ENCODE data around the gene REEP6. TPM values are rescaled to one million over a fixed set of nuclear protein-coding genes. Genes with fewer than 3 reads are reported as not detected.

REEP6 gene
- polyA plus RNA-seq, 4 donors = 167 to 363 (median 244) TPM

DNA sequence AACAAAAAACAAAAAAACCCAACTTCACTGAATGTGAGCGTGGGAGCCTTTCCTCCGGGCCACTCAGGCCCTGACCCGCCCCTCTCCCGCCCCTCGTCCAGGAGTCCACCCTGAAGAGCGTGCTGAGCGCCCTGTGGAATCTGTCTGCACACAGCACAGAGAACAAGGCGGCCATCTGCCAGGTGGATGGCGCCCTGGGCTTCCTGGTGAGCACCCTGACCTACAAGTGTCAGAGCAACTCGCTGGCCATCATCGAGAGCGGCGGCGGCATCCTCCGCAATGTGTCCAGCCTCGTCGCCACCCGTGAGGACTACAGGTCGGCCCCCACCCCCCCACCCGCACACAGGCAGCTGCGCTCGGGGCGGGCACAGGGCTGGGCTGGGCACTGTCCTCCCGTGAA is 29.1 kb upstream of the REEP6 start:
- no peak for FAIRE-seq
- Histone ChIP-seq H3K27me3 (ENCODE audit: control insufficient read depth in 3 of 3, insufficient read depth in 3 of 3, low read length in 3 of 3) (peaks cover 7 to 53% (median 18%) of the 10 kb centered on the region in 3 donors), H3K4me3 (ENCODE audit: low read depth in 1 of 3, low read length in 3 of 3) (no peak overlapping the region), H3K9me3 (ENCODE audit: control insufficient read depth in 2 of 2, insufficient read depth in 1 of 2, low read depth in 1 of 2, low read length in 1 of 2) (no peaks in the 10 kb centered on the region), H3K4me1 (ENCODE audit: control insufficient read depth in 3 of 3, insufficient read depth in 2 of 3, low read depth in 1 of 3, low read length in 2 of 3) (peaks cover 0 to 7% (median 0%) of the 10 kb centered on the region in 3 donors), H3K27ac (ENCODE audit: low read depth in 1 of 3, low read length in 2 of 3) (no peak overlapping the region), H3K36me3 (ENCODE audit: control insufficient read depth in 3 of 3, insufficient read depth in 2 of 3, low read depth in 1 of 3, low read length in 3 of 3) (peaks cover 0 to 18% (median 0%) of the 10 kb centered on the region in 3 donors)
- WGBS, 3 donors = 91 to 95% (median 92%) methylated on average over 24 of the region's 24 CpGs
- DNase-seq = no peak

DNA sequence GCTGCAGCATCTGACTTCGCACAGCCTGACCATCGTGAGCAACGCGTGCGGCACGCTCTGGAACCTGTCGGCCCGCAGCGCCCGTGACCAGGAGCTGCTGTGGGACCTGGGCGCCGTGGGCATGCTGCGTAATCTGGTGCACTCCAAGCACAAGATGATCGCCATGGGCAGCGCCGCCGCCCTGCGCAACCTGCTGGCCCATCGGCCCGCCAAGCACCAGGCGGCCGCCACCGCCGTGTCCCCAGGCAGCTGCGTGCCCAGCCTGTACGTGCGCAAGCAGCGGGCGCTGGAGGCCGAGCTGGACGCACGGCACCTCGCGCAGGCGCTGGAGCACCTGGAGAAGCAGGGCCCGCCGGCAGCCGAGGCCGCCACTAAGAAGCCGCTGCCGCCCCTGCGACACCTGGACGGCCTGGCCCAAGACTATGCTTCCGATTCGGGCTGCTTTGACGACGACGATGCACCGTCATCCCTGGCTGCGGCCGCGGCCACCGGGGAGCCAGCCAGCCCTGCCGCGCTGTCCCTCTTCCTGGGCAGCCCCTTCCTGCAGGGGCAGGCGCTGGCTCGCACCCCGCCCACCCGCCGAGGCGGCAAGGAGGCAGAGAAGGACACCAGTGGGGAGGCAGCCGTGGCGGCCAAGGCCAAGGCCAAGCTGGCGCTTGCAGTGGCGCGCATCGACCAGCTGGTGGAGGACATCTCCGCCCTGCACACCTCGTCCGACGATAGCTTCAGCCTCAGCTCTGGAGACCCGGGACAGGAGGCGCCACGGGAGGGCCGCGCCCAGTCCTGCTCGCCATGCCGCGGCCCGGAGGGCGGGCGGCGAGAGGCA is 25.6 kb upstream of the REEP6 start:
- peak overlapping the region in 1 of 3 donors; percentile 35 for H3K4me3 ChIP-seq (ENCODE audit: low read depth in 1 of 3, low read length in 3 of 3)
- DNase-seq = peak; percentile 81 to 85
- peaks cover 5 to 24% (median 8%) of the 10 kb centered on the region in 3 donors for H3K4me1 ChIP-seq (ENCODE audit: control insufficient read depth in 3 of 3, insufficient read depth in 2 of 3, low read depth in 1 of 3, low read length in 2 of 3)
- 31 to 40% (median 32%) methylated on average over 63 to 83 of the region's 83 CpGs for WGBS, 3 donors
- H3K27ac ChIP-seq (ENCODE audit: low read depth in 1 of 3, low read length in 2 of 3) = no peak overlapping the region
- peaks cover 27 to 54% (median 36%) of the 10 kb centered on the region in 3 donors for H3K27me3 ChIP-seq (ENCODE audit: control insufficient read depth in 3 of 3, insufficient read depth in 3 of 3, low read length in 3 of 3)
- peaks cover 0 to 11% (median 0%) of the 10 kb centered on the region in 3 donors for H3K36me3 ChIP-seq (ENCODE audit: control insufficient read depth in 3 of 3, insufficient read depth in 2 of 3, low read depth in 1 of 3, low read length in 3 of 3)
- H3K9me3 ChIP-seq (ENCODE audit: control insufficient read depth in 2 of 2, insufficient read depth in 1 of 2, low read depth in 1 of 2, low read length in 1 of 2) = no peaks in the 10 kb centered on the region
- no peak for FAIRE-seq

DNA sequence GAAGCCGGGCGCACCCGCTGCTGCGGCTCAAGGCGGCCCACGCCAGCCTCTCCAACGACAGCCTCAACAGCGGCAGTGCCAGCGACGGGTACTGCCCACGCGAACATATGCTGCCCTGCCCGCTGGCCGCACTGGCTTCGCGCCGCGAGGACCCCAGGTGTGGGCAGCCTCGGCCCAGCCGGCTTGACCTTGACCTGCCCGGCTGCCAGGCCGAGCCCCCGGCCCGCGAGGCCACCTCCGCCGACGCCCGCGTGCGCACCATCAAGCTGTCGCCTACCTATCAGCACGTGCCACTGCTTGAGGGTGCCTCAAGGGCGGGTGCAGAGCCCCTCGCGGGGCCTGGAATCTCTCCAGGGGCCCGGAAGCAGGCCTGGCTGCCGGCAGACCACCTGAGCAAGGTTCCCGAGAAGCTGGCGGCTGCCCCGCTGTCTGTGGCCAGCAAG is 24.9 kb upstream of the REEP6 start:
- H3K4me3 ChIP-seq (ENCODE audit: low read depth in 1 of 3, low read length in 3 of 3) = no peak overlapping the region
- DNase-seq = no peak
- FAIRE-seq = no peak
- 37 to 45% (median 42%) methylated on average over 31 to 41 of the region's 41 CpGs for WGBS, 3 donors
- peaks cover 5 to 29% (median 8%) of the 10 kb centered on the region in 3 donors for H3K4me1 ChIP-seq (ENCODE audit: control insufficient read depth in 3 of 3, insufficient read depth in 2 of 3, low read depth in 1 of 3, low read length in 2 of 3)
- H3K36me3 ChIP-seq (ENCODE audit: control insufficient read depth in 3 of 3, insufficient read depth in 2 of 3, low read depth in 1 of 3, low read length in 3 of 3) = peaks cover 0 to 5% (median 0%) of the 10 kb centered on the region in 3 donors
- H3K9me3 ChIP-seq (ENCODE audit: control insufficient read depth in 2 of 2, insufficient read depth in 1 of 2, low read depth in 1 of 2, low read length in 1 of 2) = no peaks in the 10 kb centered on the region
- no peak overlapping the region for H3K27ac ChIP-seq (ENCODE audit: low read depth in 1 of 3, low read length in 2 of 3)
- peaks cover 30 to 59% (median 38%) of the 10 kb centered on the region in 3 donors for H3K27me3 ChIP-seq (ENCODE audit: control insufficient read depth in 3 of 3, insufficient read depth in 3 of 3, low read length in 3 of 3)

DNA sequence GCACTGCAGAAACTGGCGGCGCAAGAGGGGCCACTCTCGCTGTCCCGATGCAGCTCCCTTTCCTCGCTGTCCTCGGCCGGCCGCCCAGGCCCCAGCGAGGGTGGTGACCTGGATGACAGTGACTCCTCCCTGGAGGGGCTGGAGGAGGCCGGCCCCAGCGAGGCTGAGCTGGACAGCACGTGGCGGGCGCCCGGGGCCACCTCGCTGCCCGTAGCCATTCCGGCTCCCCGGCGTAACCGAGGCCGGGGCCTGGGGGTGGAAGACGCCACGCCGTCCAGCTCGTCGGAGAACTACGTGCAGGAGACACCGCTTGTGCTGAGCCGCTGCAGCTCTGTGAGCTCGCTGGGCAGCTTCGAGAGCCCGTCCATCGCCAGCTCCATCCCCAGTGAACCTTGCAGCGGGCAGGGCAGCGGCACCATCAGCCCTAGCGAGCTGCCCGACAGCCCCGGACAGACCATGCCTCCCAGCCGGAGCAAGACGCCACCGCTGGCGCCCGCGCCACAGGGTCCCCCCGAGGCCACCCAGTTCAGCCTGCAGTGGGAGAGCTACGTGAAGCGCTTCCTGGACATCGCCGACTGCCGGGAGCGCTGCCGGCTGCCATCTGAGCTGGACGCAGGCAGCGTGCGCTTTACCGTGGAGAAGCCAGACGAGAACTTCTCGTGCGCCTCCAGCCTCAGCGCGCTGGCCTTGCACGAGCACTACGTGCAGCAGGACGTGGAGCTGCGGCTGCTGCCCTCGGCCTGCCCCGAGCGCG is 24.3 kb upstream of the REEP6 start:
- Histone ChIP-seq H3K4me3 (ENCODE audit: low read depth in 1 of 3, low read length in 3 of 3) (no peak overlapping the region), H3K27me3 (ENCODE audit: control insufficient read depth in 3 of 3, insufficient read depth in 3 of 3, low read length in 3 of 3) (peaks cover 33 to 65% (median 41%) of the 10 kb centered on the region in 3 donors), H3K36me3 (ENCODE audit: control insufficient read depth in 3 of 3, insufficient read depth in 2 of 3, low read depth in 1 of 3, low read length in 3 of 3) (peaks cover 0 to 3% (median 0%) of the 10 kb centered on the region in 3 donors), H3K27ac (ENCODE audit: low read depth in 1 of 3, low read length in 2 of 3) (no peak overlapping the region), H3K9me3 (ENCODE audit: control insufficient read depth in 2 of 2, insufficient read depth in 1 of 2, low read depth in 1 of 2, low read length in 1 of 2) (no peaks in the 10 kb centered on the region), H3K4me1 (ENCODE audit: control insufficient read depth in 3 of 3, insufficient read depth in 2 of 3, low read depth in 1 of 3, low read length in 2 of 3) (peaks cover 8 to 35% (median 8%) of the 10 kb centered on the region in 3 donors)
- peak in 1 of 2 donors; percentile 48 for DNase-seq
- WGBS, 3 donors = 27 to 35% (median 31%) methylated on average over 67 to 70 of the region's 70 CpGs
- FAIRE-seq = no peak

DNA sequence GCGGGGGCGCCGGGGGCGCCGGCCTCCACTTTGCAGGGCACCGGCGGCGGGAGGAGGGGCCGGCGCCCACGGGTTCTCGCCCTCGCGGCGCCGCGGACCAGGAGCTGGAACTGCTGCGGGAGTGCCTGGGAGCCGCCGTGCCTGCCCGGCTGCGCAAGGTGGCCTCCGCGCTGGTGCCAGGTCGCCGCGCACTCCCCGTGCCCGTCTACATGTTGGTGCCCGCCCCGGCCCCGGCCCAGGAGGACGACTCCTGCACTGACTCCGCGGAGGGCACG is 23.8 kb upstream of the REEP6 start:
- WGBS, 3 donors = 0 to 4% (median 3%) methylated on average over 17 to 36 of the region's 36 CpGs
- DNase-seq (peak in 1 of 2 donors; percentile 33), FAIRE-seq (no peak)
- Histone ChIP-seq H3K4me3 (ENCODE audit: low read depth in 1 of 3, low read length in 3 of 3) (no peak overlapping the region), H3K27ac (ENCODE audit: low read depth in 1 of 3, low read length in 2 of 3) (no peak overlapping the region), H3K4me1 (ENCODE audit: control insufficient read depth in 3 of 3, insufficient read depth in 2 of 3, low read depth in 1 of 3, low read length in 2 of 3) (peaks cover 8 to 40% (median 8%) of the 10 kb centered on the region in 3 donors), H3K36me3 (ENCODE audit: control insufficient read depth in 3 of 3, insufficient read depth in 2 of 3, low read depth in 1 of 3, low read length in 3 of 3) (no peaks in the 10 kb centered on the region), H3K9me3 (ENCODE audit: control insufficient read depth in 2 of 2, insufficient read depth in 1 of 2, low read depth in 1 of 2, low read length in 1 of 2) (no peaks in the 10 kb centered on the region), H3K27me3 (ENCODE audit: control insufficient read depth in 3 of 3, insufficient read depth in 3 of 3, low read length in 3 of 3) (peaks cover 33 to 70% (median 41%) of the 10 kb centered on the region in 3 donors)

DNA sequence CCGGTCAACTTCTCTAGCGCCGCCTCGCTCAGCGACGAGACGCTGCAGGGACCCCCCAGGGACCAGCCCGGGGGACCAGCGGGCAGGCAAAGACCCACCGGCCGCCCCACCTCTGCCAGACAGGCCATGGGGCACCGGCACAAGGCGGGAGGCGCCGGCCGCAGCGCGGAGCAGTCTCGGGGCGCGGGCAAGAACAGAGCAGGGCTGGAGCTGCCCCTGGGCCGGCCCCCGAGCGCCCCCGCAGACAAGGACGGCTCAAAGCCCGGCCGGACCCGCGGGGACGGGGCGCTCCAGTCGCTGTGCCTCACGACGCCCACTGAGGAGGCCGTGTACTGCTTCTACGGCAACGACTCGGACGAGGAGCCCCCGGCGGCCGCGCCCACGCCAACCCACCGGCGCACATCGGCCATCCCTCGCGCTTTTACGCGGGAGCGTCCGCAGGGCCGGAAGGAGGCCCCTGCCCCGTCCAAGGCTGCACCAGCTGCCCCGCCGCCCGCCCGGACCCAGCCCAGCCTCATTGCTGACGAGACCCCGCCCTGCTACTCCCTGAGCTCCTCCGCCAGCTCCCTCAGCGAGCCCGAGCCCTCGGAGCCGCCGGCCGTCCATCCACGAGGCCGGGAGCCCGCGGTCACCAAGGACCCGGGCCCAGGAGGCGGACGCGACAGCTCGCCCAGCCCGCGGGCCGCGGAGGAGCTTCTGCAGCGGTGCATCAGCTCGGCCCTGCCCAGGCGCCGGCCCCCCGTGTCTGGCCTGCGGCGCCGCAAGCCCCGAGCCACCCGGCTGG is 23.3 kb upstream of the REEP6 start:
- Histone ChIP-seq H3K36me3 (ENCODE audit: control insufficient read depth in 3 of 3, insufficient read depth in 2 of 3, low read depth in 1 of 3, low read length in 3 of 3) (no peaks in the 10 kb centered on the region), H3K4me1 (ENCODE audit: control insufficient read depth in 3 of 3, insufficient read depth in 2 of 3, low read depth in 1 of 3, low read length in 2 of 3) (peaks cover 8 to 44% (median 8%) of the 10 kb centered on the region in 3 donors), H3K9me3 (ENCODE audit: control insufficient read depth in 2 of 2, insufficient read depth in 1 of 2, low read depth in 1 of 2, low read length in 1 of 2) (no peaks in the 10 kb centered on the region), H3K27ac (ENCODE audit: low read depth in 1 of 3, low read length in 2 of 3) (no peak overlapping the region), H3K27me3 (ENCODE audit: control insufficient read depth in 3 of 3, insufficient read depth in 3 of 3, low read length in 3 of 3) (peaks cover 33 to 76% (median 41%) of the 10 kb centered on the region in 3 donors), H3K4me3 (ENCODE audit: low read depth in 1 of 3, low read length in 3 of 3) (peak overlapping the region in 1 of 3 donors; percentile 43)
- FAIRE-seq (no peak), DNase-seq (no peak)
- WGBS, 3 donors = 2 to 5% (median 4%) methylated on average over 66 to 92 of the region's 92 CpGs

DNA sequence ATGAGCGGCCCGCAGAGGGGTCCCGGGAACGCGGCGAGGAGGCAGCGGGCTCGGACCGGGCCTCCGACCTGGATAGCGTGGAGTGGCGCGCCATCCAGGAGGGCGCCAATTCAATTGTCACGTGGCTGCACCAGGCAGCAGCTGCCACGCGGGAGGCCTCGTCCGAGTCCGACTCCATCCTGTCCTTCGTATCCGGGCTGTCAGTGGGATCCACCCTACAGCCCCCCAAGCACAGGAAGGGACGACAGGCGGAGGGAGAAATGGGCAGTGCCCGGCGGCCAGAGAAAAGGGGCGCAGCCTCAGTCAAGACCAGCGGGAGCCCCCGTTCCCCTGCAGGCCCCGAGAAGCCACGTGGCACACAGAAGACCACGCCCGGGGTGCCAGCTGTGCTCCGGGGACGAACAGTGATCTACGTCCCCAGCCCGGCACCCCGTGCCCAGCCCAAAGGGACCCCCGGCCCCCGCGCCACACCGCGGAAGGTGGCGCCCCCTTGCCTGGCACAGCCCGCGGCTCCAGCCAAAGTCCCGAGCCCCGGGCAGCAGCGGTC is 22.6 kb upstream of the REEP6 start:
- WGBS, 3 donors = 4 to 9% (median 8%) methylated on average over 21 to 49 of the region's 49 CpGs
- DNase-seq (no peak), FAIRE-seq (no peak)
- no peaks in the 10 kb centered on the region for H3K9me3 ChIP-seq (ENCODE audit: control insufficient read depth in 2 of 2, insufficient read depth in 1 of 2, low read depth in 1 of 2, low read length in 1 of 2)
- peaks cover 33 to 80% (median 41%) of the 10 kb centered on the region in 3 donors for H3K27me3 ChIP-seq (ENCODE audit: control insufficient read depth in 3 of 3, insufficient read depth in 3 of 3, low read length in 3 of 3)
- peak overlapping the region in 1 of 3 donors; percentile 43 for H3K4me3 ChIP-seq (ENCODE audit: low read depth in 1 of 3, low read length in 3 of 3)
- peaks cover 8 to 46% (median 8%) of the 10 kb centered on the region in 3 donors for H3K4me1 ChIP-seq (ENCODE audit: control insufficient read depth in 3 of 3, insufficient read depth in 2 of 3, low read depth in 1 of 3, low read length in 2 of 3)
- H3K36me3 ChIP-seq (ENCODE audit: control insufficient read depth in 3 of 3, insufficient read depth in 2 of 3, low read depth in 1 of 3, low read length in 3 of 3) = no peaks in the 10 kb centered on the region
- H3K27ac ChIP-seq (ENCODE audit: low read depth in 1 of 3, low read length in 2 of 3) = no peak overlapping the region
